Smooth muscle cell of the brain vasculature (primary cell): ENCODE data around the gene KIF2C.

Source experiments
- DNase-seq: peaks from one replicate; pipeline ENCODE4 v3.0.0-alpha.2; 2012; ENCODE audit warnings: low read depth, low spot score

KIF2C gene

DNA sequence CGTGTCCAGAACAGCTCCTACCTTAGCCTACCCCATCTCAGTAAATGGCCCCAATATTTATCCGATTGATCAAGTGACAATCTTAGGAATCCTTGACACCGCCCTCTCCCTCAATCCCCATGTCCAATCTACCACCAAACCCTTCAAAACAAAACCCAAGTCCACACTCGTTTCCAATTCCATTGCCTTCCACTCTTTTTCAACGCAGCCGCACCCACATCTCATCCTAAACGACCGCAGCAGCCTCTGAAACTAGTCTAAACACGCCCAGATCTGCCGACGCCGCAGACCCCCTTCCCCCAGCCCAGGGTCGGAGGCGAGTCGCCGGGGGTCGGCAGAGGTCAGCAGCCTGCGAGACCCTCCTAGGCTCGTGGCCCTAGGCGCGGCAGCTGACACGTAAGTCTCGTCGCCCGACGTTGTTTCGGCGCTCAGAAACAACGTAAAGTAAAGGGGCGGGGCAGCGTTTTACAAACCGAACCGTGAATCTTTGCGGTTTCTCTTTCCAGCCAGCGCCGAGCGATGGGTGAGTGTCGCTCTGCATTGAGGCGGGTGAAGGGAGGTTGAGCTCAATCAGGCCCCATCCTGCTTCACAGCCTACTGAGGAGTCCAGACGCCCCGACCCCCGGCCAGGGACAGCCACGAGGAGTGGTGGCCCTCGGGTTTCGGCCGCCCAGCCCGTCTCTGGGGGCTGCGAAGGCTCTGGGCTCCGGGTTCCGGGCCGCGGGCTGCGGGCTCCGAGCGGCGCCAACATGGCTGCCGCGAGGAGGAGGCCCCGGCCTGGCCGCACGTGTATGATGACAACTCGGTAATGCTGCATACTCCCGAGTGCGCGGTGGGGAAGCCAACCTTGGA lies 35.7 kb downstream of the KIF2C start, which contains the start of gene RPS8:
RPS8 (plus strand) TSS at position 463 of the 852 bp plus-strand sequence; CDS start at position 520, 57 bp downstream.
- peak; percentile 86 for DNase-seq

DNA sequence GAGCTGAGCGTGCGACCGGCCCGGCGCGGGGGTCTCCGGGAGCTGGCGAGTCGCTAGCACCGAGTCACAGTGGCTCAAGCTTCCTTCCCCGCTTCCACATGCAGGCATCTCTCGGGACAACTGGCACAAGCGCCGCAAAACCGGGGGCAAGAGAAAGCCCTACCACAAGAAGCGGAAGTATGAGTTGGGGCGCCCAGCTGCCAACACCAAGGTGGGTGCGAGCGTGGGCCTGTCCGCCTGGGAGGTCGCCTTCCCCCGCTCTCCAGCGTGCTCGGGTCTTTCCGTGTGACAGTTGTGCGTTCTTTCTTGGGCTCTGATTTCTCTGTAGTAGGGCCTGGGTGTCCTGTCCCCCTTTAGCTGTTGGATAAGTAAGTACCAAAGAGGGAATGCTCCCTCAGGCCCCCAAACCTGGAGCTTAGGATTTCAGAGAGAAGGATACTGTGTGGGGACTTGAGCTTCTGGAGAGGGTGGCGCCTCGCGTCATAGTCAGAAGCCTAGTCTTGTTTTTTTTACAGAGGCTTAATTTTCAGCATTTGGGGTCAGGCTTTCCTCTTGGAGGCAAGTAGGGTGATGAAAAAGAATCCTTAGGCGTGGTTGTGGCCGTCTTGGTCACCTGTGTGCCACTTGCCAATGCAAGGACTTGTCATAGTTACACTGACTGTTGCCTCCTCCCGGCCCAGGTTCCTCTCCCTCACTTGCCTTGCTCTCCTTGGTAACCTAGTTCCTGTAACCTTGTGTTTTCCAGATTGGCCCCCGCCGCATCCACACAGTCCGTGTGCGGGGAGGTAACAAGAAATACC lies 36.5 kb downstream of the KIF2C start:
- DNase-seq, result no peak

DNA sequence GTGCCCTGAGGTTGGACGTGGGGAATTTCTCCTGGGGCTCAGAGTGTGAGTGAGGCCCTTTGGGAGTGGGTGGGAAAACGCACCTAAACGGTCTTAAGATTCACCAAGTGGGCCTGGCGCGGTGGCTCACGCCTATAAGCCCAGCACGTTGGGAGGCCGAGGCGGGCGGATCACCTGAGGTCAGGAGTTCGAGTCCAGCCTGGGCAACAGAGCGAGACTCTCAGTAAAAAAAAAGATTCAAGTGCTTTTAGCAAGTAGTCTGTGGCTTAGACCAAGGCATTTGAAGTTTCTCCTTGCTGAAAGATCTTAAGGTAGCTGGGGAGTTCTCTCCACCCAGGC lies 37.1 kb downstream of the KIF2C start:
- DNase-seq, result no peak

DNA sequence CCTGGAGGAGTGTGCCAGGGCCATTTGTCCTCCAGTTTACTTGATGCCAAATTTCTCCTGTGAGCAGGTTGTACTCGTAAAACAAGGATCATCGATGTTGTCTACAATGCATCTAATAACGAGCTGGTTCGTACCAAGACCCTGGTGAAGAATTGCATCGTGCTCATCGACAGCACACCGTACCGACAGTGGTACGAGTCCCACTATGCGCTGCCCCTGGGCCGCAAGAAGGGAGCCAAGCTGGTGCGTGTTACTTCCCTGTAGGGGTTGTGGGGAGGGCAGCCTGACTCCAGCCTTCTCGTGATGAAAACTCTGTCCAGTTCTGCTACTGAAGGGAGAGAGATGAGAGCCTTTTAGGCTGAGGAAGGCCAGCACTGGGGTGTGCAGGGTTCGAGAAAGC lies 37.9 kb downstream of the KIF2C start:
- no peak for DNase-seq

DNA sequence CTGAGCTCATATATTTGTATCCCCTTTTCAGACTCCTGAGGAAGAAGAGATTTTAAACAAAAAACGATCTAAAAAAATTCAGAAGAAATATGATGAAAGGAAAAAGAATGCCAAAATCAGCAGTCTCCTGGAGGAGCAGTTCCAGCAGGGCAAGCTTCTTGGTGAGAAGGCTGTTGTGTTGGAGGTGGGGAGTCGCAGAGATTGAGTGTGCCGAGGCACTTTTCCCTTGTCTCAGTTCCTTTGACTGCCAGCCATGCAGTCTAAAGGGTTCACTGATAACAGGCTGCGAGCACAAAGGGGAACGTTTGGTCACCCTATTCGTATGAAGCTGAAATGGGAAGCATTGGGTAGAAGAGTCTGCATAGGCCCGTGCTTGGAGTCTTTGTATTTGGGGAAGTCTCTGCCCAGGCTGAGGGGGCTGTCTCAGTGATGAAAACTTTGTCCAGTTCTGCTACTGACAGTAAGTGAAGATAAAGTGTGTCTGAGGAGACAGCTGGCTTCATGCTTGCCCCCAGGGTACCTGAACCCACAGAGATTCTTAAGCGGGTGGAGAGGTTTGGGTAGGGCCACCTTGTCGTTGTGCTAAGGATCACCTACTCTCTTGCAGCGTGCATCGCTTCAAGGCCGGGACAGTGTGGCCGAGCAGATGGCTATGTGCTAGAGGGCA lies 38.5 kb downstream of the KIF2C start:
- no peak for DNase-seq

DNA sequence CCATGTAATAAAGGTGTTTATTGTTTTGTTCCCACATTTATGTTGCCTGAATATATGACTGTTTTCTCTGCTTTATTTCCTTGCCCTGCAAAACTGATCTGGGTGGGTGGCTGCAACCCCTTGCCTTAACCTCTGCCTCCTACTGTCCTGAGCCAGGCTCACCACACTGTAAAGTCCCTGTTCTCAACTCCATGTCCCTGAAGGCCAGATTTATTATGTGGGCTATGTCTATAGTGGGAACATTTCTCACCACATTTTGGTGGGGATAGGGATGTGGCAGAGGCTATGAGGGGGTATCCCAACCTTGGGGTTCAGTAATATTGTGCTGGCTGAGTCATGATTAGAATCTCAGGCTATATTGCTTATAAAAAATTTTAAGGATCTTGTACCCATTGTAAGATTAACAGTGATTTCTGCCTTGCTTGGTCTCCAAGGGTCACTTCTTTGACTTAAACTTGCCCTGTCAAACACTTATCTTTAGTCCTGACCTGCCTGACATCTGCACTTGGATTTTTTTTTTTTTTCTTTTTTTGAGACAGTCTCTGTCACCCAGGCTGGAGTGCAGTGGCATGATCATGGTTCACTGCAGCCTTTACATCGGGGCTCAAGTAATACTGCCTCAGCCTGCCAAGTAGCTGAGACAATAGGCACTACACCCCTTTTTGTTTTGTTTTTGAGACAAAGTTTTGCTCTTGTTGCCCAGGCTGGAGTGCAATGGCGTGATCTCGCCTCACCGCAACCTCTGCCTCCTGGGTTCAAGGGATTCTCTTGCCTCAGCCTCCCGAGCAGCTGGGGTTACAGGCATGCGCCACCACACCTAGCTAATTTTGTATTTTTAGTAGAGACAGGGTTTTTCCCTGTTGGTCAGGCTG lies 39.3 kb downstream of the KIF2C start:
- DNase-seq, result no peak

DNA sequence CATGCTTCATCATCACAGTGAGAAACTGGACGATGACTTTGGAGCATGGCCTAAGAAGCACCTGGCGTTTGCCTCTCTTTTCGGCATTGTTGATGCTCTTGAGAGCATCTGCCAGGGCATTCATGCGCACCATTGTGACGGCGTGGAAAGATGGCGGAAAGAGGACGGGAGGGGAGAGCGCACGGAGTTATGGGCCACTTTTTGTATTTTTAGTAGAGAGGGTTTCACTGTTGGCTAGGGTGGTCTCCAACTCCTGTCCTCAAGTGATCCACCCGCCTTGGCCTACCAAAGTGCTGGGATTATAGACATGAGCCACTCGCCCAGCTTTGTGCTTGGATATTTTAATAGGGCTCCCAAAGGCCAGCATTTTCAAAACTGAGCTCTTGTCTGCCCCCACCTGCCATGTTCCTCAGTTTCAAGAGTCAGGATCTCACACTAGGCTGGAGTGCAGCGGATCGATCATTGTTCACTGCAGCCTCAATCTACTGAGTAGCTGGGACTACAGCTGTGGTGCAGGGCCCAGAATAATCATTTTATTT lies 41.0 kb downstream of the KIF2C start:
- DNase-seq, result no peak

DNA sequence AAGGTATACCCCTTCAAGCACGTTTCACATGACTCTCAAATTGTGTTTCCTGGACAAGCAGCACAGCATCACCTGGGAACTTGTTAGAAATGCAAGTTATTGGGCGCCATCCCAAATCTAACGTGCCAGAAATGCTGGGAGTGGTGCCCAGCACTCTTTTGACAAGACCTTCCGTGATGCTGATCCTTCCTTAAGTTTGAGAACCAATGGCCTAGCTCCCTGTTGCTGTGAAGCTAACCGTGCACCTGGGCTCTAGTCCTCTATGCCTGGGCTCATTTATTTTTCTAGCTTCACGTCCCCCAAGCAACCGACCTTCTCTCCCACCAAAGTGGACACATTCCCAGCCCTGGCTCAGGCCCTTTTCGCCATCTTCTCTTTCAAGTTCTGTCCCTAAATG lies 44.1 kb downstream of the KIF2C start:
- no peak for DNase-seq

DNA sequence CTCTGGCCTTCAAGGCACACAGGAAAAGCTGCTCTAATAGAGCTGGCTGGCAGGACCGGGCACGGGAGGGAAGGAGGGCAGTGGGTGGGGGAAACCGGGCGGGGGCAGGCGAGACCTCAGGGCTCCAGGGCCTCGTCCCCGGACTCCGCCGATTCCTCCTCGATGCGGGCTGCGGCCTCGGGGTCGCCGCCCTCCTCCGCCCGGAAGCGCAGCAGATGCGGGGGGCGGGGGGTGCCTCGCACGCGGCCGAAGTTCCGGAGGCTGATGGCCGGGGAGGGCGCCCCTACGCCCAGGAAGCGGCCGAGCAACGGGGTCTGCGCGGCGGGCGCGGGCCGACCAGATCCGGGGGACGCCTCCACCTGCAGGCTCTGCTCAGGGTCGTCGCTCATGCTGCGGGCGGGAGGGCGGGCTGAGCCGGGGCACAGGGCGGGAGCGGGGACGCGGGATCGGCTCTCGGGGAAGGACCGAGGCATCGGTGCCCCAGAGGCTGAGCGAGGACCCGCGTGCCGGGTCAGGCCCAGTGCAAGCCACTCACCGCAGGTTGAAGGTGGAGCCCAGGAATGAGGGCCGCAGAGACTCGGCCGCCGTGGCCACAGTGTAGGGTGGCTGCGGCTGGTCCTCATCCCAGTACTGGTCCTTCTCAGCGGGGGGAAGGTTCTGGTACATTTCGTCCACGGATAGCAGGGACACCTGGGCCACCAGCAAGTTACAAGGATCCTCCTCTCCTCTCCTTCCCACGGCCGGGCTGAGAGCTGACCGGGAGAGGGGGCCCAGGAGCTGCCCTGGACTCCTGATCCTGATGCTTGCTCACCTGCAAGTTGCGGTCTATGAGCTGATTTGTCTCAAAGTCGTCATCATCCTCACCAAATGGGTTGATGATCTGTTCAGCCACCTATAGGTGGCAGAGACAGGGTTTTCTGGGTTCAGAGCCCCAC lies 44.7 kb downstream of the KIF2C start:
- no peak for DNase-seq

DNA sequence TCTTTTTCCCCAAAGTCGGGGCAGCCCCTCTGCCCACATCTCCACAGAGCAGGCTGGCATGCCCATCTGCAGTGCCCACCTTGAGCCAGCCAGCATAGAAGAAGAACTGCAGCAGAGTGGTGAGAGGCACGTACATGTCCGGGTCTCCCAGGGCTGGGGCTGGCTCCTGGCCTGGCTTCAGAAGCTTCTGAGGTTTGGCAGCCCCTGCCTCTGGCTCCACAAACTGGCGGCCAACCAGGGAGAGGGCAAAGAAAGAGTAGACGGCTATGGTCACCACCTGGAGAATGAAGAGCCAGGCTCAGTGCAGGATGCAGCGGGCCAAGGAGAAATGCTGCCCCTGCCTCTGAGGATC lies 45.4 kb downstream of the KIF2C start:
- DNase-seq, result no peak

DNA sequence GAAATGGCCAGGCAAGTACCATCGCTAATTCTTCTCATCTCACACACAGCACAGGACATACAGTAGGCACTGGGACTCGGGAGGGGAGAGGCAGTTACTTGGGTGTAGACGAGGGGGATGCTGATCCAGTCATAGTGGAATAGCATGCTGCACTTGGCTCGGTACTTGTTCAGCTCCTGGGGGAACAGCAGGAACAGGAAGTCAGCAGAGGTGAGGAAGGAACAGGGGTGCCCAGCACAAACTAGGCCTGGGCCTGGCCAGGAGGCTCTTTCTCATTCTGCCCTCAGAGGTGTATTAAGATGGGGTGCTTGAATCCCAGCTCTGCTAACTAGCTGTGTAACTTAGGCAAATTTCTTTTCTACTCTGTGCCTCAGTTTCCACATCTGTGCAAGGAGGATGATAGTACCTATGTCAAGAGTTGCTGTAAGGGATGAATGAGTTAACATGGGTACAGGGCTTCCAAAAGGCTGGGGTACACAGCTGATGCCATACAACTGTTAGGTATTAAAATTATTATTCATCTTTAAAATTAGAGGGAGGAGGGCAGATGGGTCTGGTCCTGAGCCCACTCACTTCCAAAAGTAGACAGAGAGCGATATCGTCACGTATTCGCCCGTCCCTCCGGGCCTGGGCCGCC lies 46.0 kb downstream of the KIF2C start:
- no peak for DNase-seq

DNA sequence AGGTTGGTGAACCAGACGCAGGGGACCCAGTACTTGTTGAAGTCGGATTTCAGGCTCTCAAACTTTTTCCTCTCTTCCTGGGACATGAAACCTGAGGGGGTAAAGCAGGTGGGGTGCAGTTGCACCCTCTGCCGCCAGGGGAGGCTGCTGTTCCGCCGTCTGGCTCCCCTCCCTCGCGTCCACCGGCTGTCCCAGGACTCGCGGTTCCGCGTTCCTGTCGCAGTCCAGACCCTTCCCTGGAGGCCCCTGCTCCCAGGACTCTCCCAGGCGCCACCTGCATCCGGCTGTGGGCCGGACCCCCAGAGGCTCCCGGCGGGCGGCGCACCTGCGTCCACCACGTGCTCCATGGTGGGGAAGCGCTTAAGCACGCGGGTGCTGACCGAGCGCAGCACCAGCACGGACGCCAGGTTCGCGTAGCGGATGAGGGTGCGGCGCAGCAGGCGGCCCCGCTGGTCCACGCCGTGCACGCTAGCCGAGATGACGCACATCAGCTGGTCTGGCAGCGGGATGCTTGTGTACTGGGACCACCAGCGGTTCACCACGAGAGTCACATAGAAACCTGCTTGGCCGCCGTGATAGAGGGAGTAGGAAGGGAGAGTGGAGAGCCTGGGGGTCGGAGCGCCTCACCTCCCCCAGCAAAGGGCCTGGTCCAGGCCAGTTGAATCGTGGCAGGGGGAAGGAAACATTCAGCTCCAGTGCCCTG lies 46.7 kb downstream of the KIF2C start:
- DNase-seq, result no peak

DNA sequence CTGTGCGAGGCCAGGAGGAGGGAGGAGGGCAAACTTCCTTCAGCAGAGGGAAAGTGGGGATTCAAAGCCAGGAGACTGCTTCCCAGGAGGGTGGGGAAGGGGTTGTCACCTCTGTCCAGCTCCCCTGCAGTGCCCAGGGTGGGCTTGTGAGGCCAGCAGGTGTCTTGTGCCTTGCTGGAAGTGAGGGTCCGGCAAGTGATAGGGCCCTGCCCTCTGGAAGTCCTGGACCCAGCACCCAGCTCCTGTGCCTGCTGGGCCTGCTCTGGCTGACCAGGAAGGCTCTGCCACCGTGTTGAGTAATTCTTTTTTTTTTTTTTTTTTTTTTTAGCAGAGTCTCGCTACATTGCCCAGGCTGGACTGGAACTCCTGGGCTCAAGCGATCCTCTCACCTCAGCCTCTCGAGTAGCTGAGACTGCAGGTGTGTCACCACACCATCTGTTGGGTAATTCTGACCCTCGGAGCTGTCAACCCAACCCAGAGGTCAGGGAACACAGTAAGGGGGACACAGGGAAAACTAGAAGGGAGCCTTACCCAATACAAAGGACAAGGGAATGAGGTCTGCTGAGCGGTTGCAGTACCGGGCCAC lies 47.3 kb downstream of the KIF2C start:
- DNase-seq, result no peak

DNA sequence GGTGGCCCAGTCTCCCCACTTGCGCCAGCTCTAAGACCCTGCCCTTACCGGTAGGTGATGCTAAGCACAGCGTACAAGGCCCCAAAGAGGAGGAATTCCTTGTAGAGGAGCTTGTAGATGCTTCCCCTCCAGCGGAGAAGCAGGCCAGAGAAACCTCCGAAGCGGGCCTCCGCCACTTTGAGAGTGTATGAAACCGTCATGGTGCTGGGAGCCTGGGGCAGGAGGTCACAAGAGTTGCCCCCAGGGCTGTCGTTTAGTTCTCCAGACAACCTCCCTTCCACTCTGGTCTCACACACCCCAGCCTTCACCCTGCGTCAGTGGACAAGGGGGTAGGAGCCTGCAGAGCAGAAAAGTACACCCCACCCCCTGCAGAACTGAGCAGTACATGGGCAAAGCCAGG lies 47.9 kb downstream of the KIF2C start:
- DNase-seq, result no peak

DNA sequence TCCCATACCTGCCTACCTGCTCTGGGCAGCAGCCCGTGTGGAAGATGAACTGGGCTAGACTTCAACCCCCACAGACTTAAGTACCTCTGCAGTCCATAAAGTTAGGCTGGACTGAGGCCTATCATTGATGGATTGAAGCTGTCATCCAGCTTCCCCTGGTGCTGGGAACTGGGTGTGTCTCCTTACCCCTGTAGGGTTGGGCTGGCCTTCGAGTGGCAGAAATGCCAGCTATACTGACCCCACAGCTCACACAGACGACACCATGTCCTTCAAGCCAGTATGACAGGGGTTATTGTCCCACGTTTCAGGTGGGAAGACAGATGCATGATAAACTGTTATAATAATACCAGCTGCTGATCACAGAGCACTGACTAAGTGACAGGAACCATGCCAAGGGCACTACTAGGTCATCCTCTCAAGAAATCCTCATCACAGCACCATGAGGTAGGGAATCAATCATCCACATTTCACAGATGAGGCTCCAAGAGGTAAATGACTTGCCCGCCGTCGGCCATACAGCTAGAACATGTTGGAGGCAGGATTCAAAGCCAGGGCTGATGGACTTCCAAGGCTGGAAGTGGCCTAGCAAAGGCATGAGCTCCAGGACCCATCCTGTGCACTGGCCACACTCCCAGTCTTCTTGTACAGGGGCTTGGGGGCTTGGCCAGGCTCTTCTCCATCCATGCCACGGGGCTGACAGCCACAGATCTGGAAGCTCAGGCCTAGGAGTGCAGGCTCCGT lies 48.7 kb downstream of the KIF2C start, which contains the start of gene BEST4:
BEST4 (minus strand) TSS at position 51 of the 741 bp plus-strand sequence. CDS start 465 bp downstream, outside the sequence.
- no peak for DNase-seq

DNA sequence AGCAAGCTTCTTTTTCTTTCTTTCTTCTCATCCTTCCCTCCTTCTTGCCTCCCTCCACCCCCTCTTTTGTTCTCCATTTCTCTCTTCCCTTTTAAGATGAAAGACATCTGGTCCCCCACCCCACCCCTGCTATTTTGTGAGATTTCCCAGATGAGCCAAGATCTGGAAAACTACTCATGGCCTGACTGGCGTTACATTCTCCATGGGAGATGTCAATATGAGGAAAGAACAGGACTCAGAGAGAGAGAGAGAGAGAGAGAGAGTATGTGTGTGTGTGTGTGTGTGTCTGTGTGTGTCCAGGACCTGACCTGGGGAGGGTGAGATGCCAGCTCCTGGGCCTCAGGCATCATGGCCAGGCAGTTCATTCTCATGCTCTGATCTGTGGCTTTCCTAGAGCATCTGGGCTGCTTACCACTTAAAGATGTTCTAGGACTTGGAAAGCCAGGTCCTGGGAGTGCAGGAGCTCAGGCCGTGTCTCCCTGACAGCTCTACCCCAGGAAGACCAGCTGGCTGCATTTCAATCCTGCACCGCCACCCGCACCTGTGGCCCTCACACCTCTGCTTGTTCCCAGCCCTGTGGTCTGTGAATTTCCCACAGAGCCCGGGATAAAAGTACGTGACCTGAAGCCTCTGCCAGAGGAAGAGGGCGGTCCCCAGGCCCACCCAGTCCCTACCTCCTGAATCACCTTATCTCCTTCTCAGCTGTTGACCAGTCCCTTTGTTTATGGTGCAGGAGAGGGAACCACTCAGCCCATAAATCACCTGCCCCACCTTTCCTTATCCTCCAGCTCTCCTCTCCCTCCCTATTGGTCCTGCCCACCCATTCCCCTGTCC lies 51.5 kb downstream of the KIF2C start:
- no peak for DNase-seq
